Panc1 (cell line): ENCODE results near the gene USH2A.

Experiments
- TCF7L2 ChIP-seq: IDR thresholded peaks from 2 replicates; pipeline ENCODE4 v1.6.1; 2011; ENCODE audit warnings: mild to moderate bottlenecking, low read depth, low read length, inconsistent platforms
- TF ChIP-seq, protein P1 (sequence below): fragments of 450-650 bp; IDR thresholded peaks from 2 replicates; pipeline ENCODE4 v1.5.1; 2017; ENCODE audit warnings: mild to moderate bottlenecking

DNA sequence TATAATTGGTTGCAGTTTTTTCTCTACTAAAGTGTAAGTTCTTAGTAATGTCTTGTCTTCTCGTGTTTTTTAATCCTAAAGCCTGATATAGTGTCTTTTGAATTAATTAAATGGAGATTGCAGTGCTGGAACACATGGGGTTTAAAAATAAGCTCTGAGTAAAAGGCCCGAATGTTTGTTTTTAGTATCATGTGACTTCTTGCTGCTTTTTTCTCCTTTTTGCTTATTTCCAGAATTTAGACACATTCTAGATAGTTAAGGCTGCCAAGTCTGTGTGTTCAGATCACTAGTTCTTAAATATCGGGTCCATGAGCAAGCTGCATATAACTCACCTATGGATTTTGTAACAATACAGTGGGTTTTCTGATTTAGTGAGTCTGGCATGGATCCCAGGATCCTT, 828.6 kb downstream of the USH2A start:
- TF ChIP-seq, protein P1, sequence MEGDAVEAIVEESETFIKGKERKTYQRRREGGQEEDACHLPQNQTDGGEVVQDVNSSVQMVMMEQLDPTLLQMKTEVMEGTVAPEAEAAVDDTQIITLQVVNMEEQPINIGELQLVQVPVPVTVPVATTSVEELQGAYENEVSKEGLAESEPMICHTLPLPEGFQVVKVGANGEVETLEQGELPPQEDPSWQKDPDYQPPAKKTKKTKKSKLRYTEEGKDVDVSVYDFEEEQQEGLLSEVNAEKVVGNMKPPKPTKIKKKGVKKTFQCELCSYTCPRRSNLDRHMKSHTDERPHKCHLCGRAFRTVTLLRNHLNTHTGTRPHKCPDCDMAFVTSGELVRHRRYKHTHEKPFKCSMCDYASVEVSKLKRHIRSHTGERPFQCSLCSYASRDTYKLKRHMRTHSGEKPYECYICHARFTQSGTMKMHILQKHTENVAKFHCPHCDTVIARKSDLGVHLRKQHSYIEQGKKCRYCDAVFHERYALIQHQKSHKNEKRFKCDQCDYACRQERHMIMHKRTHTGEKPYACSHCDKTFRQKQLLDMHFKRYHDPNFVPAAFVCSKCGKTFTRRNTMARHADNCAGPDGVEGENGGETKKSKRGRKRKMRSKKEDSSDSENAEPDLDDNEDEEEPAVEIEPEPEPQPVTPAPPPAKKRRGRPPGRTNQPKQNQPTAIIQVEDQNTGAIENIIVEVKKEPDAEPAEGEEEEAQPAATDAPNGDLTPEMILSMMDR: no peak
- TF ChIP-seq TCF7L2: no peak
